BJ (cell line): ENCODE results near the gene MAB21L2. TPM values are rescaled to one million over a fixed set of nuclear protein-coding genes. Genes with fewer than 3 reads are reported as not detected.

Experiments used
- CTCF ChIA-PET: fragments of 350-600 bp; formaldehyde crosslinking; extraction: SDS; loops from one replicate; lab custom pipeline; 2021; ENCODE audit warnings: antibody characterized with exemption, inconsistent platforms; lab: Yijun Ruan, JAX
- POLR2A ChIA-PET: fragments of 300-600 bp; sonication (Branson Sonifier 250); formaldehyde crosslinking; extraction: SDS; loops from one replicate; lab custom pipeline; 2021; ENCODE audit warnings: antibody characterized with exemption; lab: Charles Lee
- DNase-seq: peaks from one replicate; pipeline ENCODE4 v3.0.0-alpha.2; 2011; ENCODE audit warnings: low read depth
- H3K27me3 ChIP-seq: 2 replicates; pipeline ENCODE4 v1.6.0; 2011; ENCODE audit warnings: low read length; ENCODE audit not compliant: control insufficient read depth, insufficient read depth
- H3K36me3 ChIP-seq: 2 replicates; pipeline ENCODE4 v1.5.1; 2011; ENCODE audit warnings: low read length; ENCODE audit not compliant: control insufficient read depth, insufficient read depth
- H3K4me3 ChIP-seq: 2 replicates; pipeline ENCODE4 v1.5.1; 2011; ENCODE audit warnings: low read depth, mild to moderate bottlenecking, control low read depth, low read length
- CTCF ChIP-seq: IDR thresholded peaks from 2 replicates; pipeline ENCODE4 v1.5.1; 2011; ENCODE audit warnings: low read depth, mild to moderate bottlenecking, control low read depth, inconsistent platforms, low read length, moderate library complexity; ENCODE audit not compliant: insufficient read depth
- polyA plus RNA-seq: library from polyadenylated mRNA; depleted of rRNA; stranded (reverse); fragments of >200 nt; gene quantifications from 2 replicates; pipeline ENCODE4 v1.2.3, GENCODE V29; 2011

The MAB21L2 gene
- polyA plus RNA-seq, 1 experiment: not detected

- no peak overlapping the region for H3K4me3 ChIP-seq
- TF ChIP-seq CTCF: no peak
- no peak for DNase-seq
- no peaks in the 10 kb centered on the region for H3K27me3 ChIP-seq
- ChIA-PET CTCF (no interaction called here), POLR2A (no interaction called here)
- no peaks in the 10 kb centered on the region for H3K36me3 ChIP-seq
Measured at GRCh38 chr4:150628073-150628472, 46.1 kb downstream of the MAB21L2 start.

GRCh38 chr4:150632639-150633038, 50.7 kb downstream of the MAB21L2 start:
- Histone ChIP-seq H3K4me3 (no peak overlapping the region), H3K36me3 (no peaks in the 10 kb centered on the region), H3K27me3 (no peaks in the 10 kb centered on the region)
- no peak for DNase-seq
- POLR2A ChIA-PET: no interaction called here
- CTCF ChIA-PET: interaction anchor here (0.7 to 1.3 kb wide), 2 partner anchors 17 to 18 kb away, joined by 3 read pairs; no protein-coding TSS in a partner anchor
- TF ChIP-seq CTCF: no peak
